GM23338 (cell line): ENCODE results near the gene HEBP1. TPM values are rescaled to one million over a fixed set of nuclear protein-coding genes. Genes with fewer than 3 reads are reported as not detected.

Experiments used
- ATAC-seq: fragments of 200-7000 bp; cut with Tn5 transposase; 3 replicates; pipeline ENCODE4 v1.9.1; 2020
- DNase-seq: peaks from one replicate; pipeline ENCODE4 v3.0.0-alpha.2; 2015; ENCODE audit warnings: low spot score
- H2AFZ ChIP-seq: fragments of 200-600 bp; sonication (generic); 2 replicates; pipeline ENCODE4 v1.8.0; 2016; ENCODE audit warnings: antibody characterized with exemption, mild to moderate bottlenecking, moderate library complexity
- H3F3A ChIP-seq: fragments of 200-600 bp; sonication (generic); replicated peaks from 2 replicates; pipeline ENCODE4 v1.8.0; 2017; ENCODE audit warnings: antibody characterized with exemption, mixed run types, low read depth
- H3K27ac ChIP-seq: fragments of 200-600 bp; sonication (generic); 2 replicates; pipeline ENCODE4 v1.6.1; 2016; ENCODE audit warnings: low read depth
- H3K27me3 ChIP-seq: fragments of 200-600 bp; sonication (generic); 2 replicates; pipeline ENCODE4 v1.8.0; 2016; ENCODE audit warnings: mild to moderate bottlenecking, mixed run types, moderate library complexity; ENCODE audit not compliant: insufficient read depth
- H3K36me3 ChIP-seq: fragments of 200-600 bp; sonication (generic); 2 replicates; pipeline ENCODE4 v1.8.0; 2016; ENCODE audit warnings: mild to moderate bottlenecking; ENCODE audit not compliant: insufficient read depth
- H3K4me1 ChIP-seq: fragments of 200-600 bp; sonication (generic); 2 replicates; pipeline ENCODE4 v1.8.0; 2016; ENCODE audit warnings: mild to moderate bottlenecking, moderate library complexity; ENCODE audit not compliant: insufficient read depth
- H3K4me2 ChIP-seq: fragments of 200-600 bp; sonication (generic); 2 replicates; pipeline ENCODE4 v1.7.1; 2017; ENCODE audit warnings: mixed run types
- H3K4me3 ChIP-seq: fragments of 200-600 bp; sonication (generic); 2 replicates; pipeline ENCODE4 v1.6.1; 2016; ENCODE audit warnings: mixed run types
- H3K79me2 ChIP-seq: fragments of 200-600 bp; sonication (generic); replicated peaks from 2 replicates; pipeline ENCODE4 v1.8.0; 2017; ENCODE audit warnings: mild to moderate bottlenecking; ENCODE audit not compliant: insufficient read depth
- H3K9me2 ChIP-seq: fragments of 200-600 bp; sonication (generic); 2 replicates; pipeline ENCODE4 v1.8.0; 2017; ENCODE audit not compliant: insufficient read depth
- H4K20me1 ChIP-seq: fragments of 200-600 bp; sonication (generic); replicated peaks from 2 replicates; pipeline ENCODE4 v1.8.0; 2017; ENCODE audit warnings: mild to moderate bottlenecking; ENCODE audit not compliant: insufficient read depth
- H3K27ac Mint-ChIP-seq: 2 replicates; pipeline ENCODE4 v1.8.0; 2020; ENCODE audit warnings: inconsistent platforms, mild to moderate bottlenecking, moderate library complexity, mixed read lengths
- H3K27me3 Mint-ChIP-seq: 3 replicates; pipeline ENCODE4 v1.8.0; 2022; ENCODE audit warnings: low read depth, mild to moderate bottlenecking, moderate library complexity, mixed read lengths, inconsistent platforms; ENCODE audit not compliant: insufficient read depth, poor library complexity
- H3K36me3 Mint-ChIP-seq: 3 replicates; pipeline ENCODE4 v1.8.0; 2021; ENCODE audit warnings: low read depth, mild to moderate bottlenecking, inconsistent platforms, moderate library complexity, mixed read lengths
- H3K4me1 Mint-ChIP-seq: 3 replicates; pipeline ENCODE4 v1.8.0; 2020; ENCODE audit warnings: mild to moderate bottlenecking, inconsistent platforms, mixed read lengths
- H3K4me3 Mint-ChIP-seq: 3 replicates; pipeline ENCODE4 v1.8.0; 2021; ENCODE audit warnings: moderate library complexity, mild to moderate bottlenecking, inconsistent platforms, mixed read lengths
- H3K9me3 Mint-ChIP-seq: 3 replicates; pipeline ENCODE4 v1.8.0; 2020; ENCODE audit warnings: moderate library complexity, mild to moderate bottlenecking, inconsistent platforms, mixed read lengths
- NANOG ChIP-seq: IDR thresholded peaks from 2 replicates; pipeline ENCODE4 v1.6.1; 2016; ENCODE audit warnings: antibody characterized with exemption, borderline replicate concordance
- polyA plus RNA-seq: library from polyadenylated mRNA; unstranded; fragments of >200 nt; fragmentation: Nextera tagmentation; extraction: Ambion mirVana; gene quantifications from 2 replicates; pipeline ENCODE4 v1.2.1, GENCODE V29; 2016
- total RNA-seq: library from RNA; depleted of rRNA; stranded (reverse); fragments of >200 nt; shearing (Covaris generic); gene quantifications from 2 replicates; pipeline ENCODE4 v1.2.3, GENCODE V29; 2014
- TF ChIP-seq, protein P1 (sequence below), 2 experiments: fragments of 200-600 bp in 1 of 2; sonication (generic) in 1 of 2; conservative IDR thresholded peaks; 2 replicates each; pipeline versions ENCODE4 v1.5.1 to v1.6.1; 2016 to 2017; ENCODE audit warnings: antibody characterized with exemption in 2 of 2, low read depth in 2 of 2, mild to moderate bottlenecking in 2 of 2, moderate library complexity in 1 of 2
- TF ChIP-seq, protein P2 (sequence below): IDR thresholded peaks from one replicate; pipeline ENCODE4 v1.6.1; 2018; ENCODE audit warnings: antibody characterized with exemption; ENCODE audit not compliant: unreplicated experiment

Gene HEBP1
- total and polyA plus RNA-seq, 2 experiments from 2014 or later = 25.2 to 45.1 TPM

DNA sequence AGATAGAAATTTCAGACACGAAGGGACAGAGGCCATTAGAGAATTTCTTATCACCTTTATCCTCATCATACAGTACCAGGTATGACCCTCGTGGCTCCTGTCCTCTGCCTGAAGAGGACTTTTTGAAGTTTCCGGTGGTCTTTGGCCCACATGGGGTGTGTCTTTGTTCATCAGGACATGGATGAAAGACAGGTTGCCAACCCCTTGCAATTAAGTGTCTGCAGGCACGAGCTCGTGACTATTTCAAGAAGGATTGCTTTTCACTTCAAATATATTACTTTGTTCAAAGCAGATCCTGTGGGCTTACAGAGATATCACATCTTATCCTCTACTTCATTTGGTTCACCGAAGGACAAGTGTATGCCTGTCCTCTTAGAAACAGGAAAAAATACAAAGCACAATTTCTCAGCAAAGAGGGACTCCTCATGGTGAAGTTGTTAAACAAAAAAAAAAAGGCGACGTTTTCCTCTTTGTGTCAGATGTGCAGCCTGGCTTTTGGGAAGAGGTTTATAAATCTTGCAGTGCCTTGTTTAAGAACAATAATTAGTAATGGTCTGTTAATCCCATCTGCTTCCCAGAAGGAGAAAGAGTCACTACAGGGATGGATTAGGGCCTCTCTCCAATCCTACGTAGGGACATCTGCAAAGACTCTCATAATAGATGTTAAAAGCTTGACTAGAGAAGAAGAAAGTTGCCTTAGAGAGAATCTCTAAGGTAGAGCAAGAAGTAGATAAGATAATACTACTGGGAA lies 30.7 kb upstream of the HEBP1 start:
- no peak overlapping the region for H3K4me3 ChIP-seq
- no peak overlapping the region for H3K27ac ChIP-seq
- H3K79me2 ChIP-seq = no peaks in the 10 kb centered on the region
- TF ChIP-seq, protein P1, sequence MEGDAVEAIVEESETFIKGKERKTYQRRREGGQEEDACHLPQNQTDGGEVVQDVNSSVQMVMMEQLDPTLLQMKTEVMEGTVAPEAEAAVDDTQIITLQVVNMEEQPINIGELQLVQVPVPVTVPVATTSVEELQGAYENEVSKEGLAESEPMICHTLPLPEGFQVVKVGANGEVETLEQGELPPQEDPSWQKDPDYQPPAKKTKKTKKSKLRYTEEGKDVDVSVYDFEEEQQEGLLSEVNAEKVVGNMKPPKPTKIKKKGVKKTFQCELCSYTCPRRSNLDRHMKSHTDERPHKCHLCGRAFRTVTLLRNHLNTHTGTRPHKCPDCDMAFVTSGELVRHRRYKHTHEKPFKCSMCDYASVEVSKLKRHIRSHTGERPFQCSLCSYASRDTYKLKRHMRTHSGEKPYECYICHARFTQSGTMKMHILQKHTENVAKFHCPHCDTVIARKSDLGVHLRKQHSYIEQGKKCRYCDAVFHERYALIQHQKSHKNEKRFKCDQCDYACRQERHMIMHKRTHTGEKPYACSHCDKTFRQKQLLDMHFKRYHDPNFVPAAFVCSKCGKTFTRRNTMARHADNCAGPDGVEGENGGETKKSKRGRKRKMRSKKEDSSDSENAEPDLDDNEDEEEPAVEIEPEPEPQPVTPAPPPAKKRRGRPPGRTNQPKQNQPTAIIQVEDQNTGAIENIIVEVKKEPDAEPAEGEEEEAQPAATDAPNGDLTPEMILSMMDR (conservative IDR thresholded peaks at IDR 0.05; ENCODE audit: low read depth in 2 of 2) = no peak
- no peaks in the 10 kb centered on the region for H4K20me1 ChIP-seq
- H3K27ac Mint-ChIP-seq = no peak overlapping the region
- H3K4me2 ChIP-seq = no peak overlapping the region
- no peak overlapping the region for H3K4me3 Mint-ChIP-seq
- peaks cover 23% of the 10 kb centered on the region for H3K4me1 Mint-ChIP-seq
- H3K27me3 Mint-ChIP-seq = no peaks in the 10 kb centered on the region
- no peaks in the 10 kb centered on the region for H3K27me3 ChIP-seq
- no peaks in the 10 kb centered on the region for H3K9me3 Mint-ChIP-seq
- H3K36me3 Mint-ChIP-seq = no peaks in the 10 kb centered on the region
- 0 out of 2 replicates have a peak overlapping the region, but pooled peaks have one; percentile 6 for H2AFZ ChIP-seq
- no peaks in the 10 kb centered on the region for H3K9me2 ChIP-seq
- ATAC-seq = no peak
- H3K36me3 ChIP-seq = no peaks in the 10 kb centered on the region
- DNase-seq = no peak
- peaks cover 16% of the 10 kb centered on the region for H3K4me1 ChIP-seq
- H3F3A ChIP-seq = no peaks in the 10 kb centered on the region

GRCh38 chr12:13028825-13029570 lies 28.9 kb upstream of the HEBP1 start:
- H2AFZ ChIP-seq = no peak overlapping the region
- Mint-ChIP-seq H3K27me3 (no peaks in the 10 kb centered on the region), H3K9me3 (no peaks in the 10 kb centered on the region), H3K36me3 (no peaks in the 10 kb centered on the region), H3K27ac (0 out of 2 replicates have a peak overlapping the region, but pooled peaks have one; percentile 20), H3K4me1 (peaks cover 25% of the 10 kb centered on the region), H3K4me3 (no peak overlapping the region)
- no peaks in the 10 kb centered on the region for H4K20me1 ChIP-seq
- H3K36me3 ChIP-seq = no peaks in the 10 kb centered on the region
- H3K27ac ChIP-seq = no peak overlapping the region
- no peak overlapping the region for H3K4me2 ChIP-seq
- no peaks in the 10 kb centered on the region for H3K9me2 ChIP-seq
- H3K4me3 ChIP-seq = no peak overlapping the region
- TF ChIP-seq, protein P2, sequence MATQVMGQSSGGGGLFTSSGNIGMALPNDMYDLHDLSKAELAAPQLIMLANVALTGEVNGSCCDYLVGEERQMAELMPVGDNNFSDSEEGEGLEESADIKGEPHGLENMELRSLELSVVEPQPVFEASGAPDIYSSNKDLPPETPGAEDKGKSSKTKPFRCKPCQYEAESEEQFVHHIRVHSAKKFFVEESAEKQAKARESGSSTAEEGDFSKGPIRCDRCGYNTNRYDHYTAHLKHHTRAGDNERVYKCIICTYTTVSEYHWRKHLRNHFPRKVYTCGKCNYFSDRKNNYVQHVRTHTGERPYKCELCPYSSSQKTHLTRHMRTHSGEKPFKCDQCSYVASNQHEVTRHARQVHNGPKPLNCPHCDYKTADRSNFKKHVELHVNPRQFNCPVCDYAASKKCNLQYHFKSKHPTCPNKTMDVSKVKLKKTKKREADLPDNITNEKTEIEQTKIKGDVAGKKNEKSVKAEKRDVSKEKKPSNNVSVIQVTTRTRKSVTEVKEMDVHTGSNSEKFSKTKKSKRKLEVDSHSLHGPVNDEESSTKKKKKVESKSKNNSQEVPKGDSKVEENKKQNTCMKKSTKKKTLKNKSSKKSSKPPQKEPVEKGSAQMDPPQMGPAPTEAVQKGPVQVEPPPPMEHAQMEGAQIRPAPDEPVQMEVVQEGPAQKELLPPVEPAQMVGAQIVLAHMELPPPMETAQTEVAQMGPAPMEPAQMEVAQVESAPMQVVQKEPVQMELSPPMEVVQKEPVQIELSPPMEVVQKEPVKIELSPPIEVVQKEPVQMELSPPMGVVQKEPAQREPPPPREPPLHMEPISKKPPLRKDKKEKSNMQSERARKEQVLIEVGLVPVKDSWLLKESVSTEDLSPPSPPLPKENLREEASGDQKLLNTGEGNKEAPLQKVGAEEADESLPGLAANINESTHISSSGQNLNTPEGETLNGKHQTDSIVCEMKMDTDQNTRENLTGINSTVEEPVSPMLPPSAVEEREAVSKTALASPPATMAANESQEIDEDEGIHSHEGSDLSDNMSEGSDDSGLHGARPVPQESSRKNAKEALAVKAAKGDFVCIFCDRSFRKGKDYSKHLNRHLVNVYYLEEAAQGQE = no peak
- no peak for TF ChIP-seq NANOG
- peaks cover 16% of the 10 kb centered on the region for H3K4me1 ChIP-seq
- H3K27me3 ChIP-seq = no peaks in the 10 kb centered on the region
- no peaks in the 10 kb centered on the region for H3K79me2 ChIP-seq
- ATAC-seq (peak; percentile 79), DNase-seq (peak; percentile 45)
- no peaks in the 10 kb centered on the region for H3F3A ChIP-seq
